Loucy (cell line): ENCODE measurements around the gene CYP4F22.

Experiments
- EZH2phosphoT487 ChIP-seq: fragments of 200-600 bp; IDR thresholded peaks from 2 replicates; pipeline ENCODE4 v1.6.1; 2018; ENCODE audit warnings: antibody characterized with exemption, mild to moderate bottlenecking, moderate library complexity, borderline replicate concordance
- TF ChIP-seq, protein P1 (sequence below): fragments of 200-600 bp; sonication (generic); conservative IDR thresholded peaks from 2 replicates; pipeline ENCODE4 v1.5.1; 2014; ENCODE audit warnings: mild to moderate bottlenecking, antibody characterized with exemption, low read length

DNA sequence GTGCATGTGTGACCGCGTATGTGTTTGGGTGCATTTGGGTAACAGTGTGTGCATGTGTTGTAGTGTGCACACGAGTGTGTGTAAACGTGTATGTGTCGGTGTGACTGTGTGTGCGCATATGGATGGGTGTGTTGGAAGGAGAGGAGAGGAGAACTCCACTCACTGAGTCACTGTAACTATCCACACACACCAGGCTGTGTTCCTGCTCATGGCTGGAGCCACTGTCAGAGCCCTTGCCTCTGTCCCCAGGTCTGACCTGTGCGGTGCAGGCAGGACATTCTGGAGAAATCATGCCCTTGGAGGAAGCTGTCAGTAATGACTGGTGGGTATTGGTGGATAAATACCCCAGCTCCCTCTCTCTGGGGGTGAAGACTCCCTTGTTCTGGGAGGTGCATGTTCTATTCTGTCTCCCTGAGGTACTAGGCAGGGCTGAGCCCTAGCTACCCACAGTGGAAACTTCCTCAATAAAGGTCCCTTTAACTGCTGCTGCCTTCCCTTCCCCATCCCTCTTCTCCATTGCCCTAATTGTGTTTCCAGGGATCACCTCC, 48.4 kb downstream of the CYP4F22 start:
- TF ChIP-seq, protein P1, sequence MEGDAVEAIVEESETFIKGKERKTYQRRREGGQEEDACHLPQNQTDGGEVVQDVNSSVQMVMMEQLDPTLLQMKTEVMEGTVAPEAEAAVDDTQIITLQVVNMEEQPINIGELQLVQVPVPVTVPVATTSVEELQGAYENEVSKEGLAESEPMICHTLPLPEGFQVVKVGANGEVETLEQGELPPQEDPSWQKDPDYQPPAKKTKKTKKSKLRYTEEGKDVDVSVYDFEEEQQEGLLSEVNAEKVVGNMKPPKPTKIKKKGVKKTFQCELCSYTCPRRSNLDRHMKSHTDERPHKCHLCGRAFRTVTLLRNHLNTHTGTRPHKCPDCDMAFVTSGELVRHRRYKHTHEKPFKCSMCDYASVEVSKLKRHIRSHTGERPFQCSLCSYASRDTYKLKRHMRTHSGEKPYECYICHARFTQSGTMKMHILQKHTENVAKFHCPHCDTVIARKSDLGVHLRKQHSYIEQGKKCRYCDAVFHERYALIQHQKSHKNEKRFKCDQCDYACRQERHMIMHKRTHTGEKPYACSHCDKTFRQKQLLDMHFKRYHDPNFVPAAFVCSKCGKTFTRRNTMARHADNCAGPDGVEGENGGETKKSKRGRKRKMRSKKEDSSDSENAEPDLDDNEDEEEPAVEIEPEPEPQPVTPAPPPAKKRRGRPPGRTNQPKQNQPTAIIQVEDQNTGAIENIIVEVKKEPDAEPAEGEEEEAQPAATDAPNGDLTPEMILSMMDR = no peak
- no peak for TF ChIP-seq EZH2phosphoT487
